ENCODE results near the gene SP1. TPM values are rescaled to one million over a fixed set of nuclear protein-coding genes. Genes with fewer than 3 reads are reported as not detected.
A peak's percentile ranks its signal among the peaks of the same experiment; 100 is the strongest.

The SP1 gene
- total RNA-seq, 1 experiment from 2014 or later: 83.3 TPM

GRCh38 chr12:53345486-53346188 is 34.3 kb upstream of the SP1 start:
- POLR2A ChIA-PET: interaction anchor here (0.6 to 1.3 kb wide), 3 partner anchors 24 to 34 kb away, joined by 4 to 9 read pairs (median 6); partner anchors contain the start of genes AAAS and SP1
- Histone ChIP-seq H3K4me3 (ENCODE audit: low read depth, low read length) (peak overlapping the region; percentile 69), H3K4me1 (no peaks in the 10 kb centered on the region), H3K27me3 (replicated peaks; ENCODE audit: control insufficient read depth, insufficient read depth, low read length) (no peaks in the 10 kb centered on the region), H3K36me3 (ENCODE audit: control insufficient read depth, insufficient read depth, low read length) (no peaks in the 10 kb centered on the region), H3K9me3 (no peaks in the 10 kb centered on the region)
- H3K27ac Mint-ChIP-seq (ENCODE audit: unreplicated experiment): peak overlapping the region; percentile 77
- H3K4me1 Mint-ChIP-seq (ENCODE audit: low read depth, unreplicated experiment): peaks cover 6% of the 10 kb centered on the region
- intact Hi-C loops (cut with micrococcal nuclease; ENCODE audit: unreplicated experiment): loop anchor here (1.0 kb wide), 1 partner anchor 21 kb away; no protein-coding TSS in a partner anchor
- H3K27me3 Mint-ChIP-seq (ENCODE audit: insufficient read depth, unreplicated experiment): no peaks in the 10 kb centered on the region
- BruUV-seq (replicated peaks): no TSS peak
- peak overlapping the region; percentile 97 for H3K4me3 Mint-ChIP-seq (ENCODE audit: unreplicated experiment)
- H3K36me3 Mint-ChIP-seq (ENCODE audit: insufficient read depth, unreplicated experiment): no peaks in the 10 kb centered on the region
- no peak for TF ChIP-seq CTCF (IDR thresholded peaks at IDR 0.05; ENCODE audit: insufficient read depth in 1 of 2, low read depth in 1 of 2, low read length in 1 of 2, severe bottlenecking in 1 of 2, unreplicated experiment in 1 of 2)
- CTCF ChIA-PET: interaction anchor here (0.6 to 2.9 kb wide), 21 partner anchors 10 to 883 kb away, joined by 3 to 63 read pairs (median 5); partner anchors contain the start of genes AAAS, SP1 and SP7
- no peaks in the 10 kb centered on the region for H3K9me3 Mint-ChIP-seq (ENCODE audit: unreplicated experiment)
- DNase-seq: no peak

GRCh38 chr12:53346491-53346890 is 33.5 kb upstream of the SP1 start:
- Mint-ChIP-seq H3K27me3 (ENCODE audit: insufficient read depth, unreplicated experiment) (no peaks in the 10 kb centered on the region), H3K4me3 (ENCODE audit: unreplicated experiment) (no peak overlapping the region), H3K4me1 (ENCODE audit: low read depth, unreplicated experiment) (peaks cover 6% of the 10 kb centered on the region), H3K36me3 (ENCODE audit: insufficient read depth, unreplicated experiment) (no peaks in the 10 kb centered on the region), H3K9me3 (ENCODE audit: unreplicated experiment) (no peaks in the 10 kb centered on the region), H3K27ac (ENCODE audit: unreplicated experiment) (no peak overlapping the region)
- DNase-seq: no peak
- H3K9me3 ChIP-seq: no peaks in the 10 kb centered on the region
- no peaks in the 10 kb centered on the region for H3K36me3 ChIP-seq (ENCODE audit: control insufficient read depth, insufficient read depth, low read length)
- ChIA-PET POLR2A (no interaction called here), CTCF (interaction anchor here (1.1 to 2.9 kb wide), 2 partner anchors 19 to 33 kb away, joined by 3 to 30 read pairs; no protein-coding TSS in a partner anchor)
- no TSS peak for BruUV-seq (replicated peaks)
- intact Hi-C loops (cut with micrococcal nuclease; ENCODE audit: unreplicated experiment): no loop called here
- no peaks in the 10 kb centered on the region for H3K4me1 ChIP-seq
- H3K27me3 ChIP-seq (replicated peaks; ENCODE audit: control insufficient read depth, insufficient read depth, low read length): no peaks in the 10 kb centered on the region
- no peak overlapping the region for H3K4me3 ChIP-seq (ENCODE audit: low read depth, low read length)
- TF ChIP-seq CTCF (IDR thresholded peaks at IDR 0.05; ENCODE audit: insufficient read depth in 1 of 2, low read depth in 1 of 2, low read length in 1 of 2, severe bottlenecking in 1 of 2, unreplicated experiment in 1 of 2): no peak

- ChIA-PET POLR2A (no interaction called here), CTCF (no interaction called here)
- Mint-ChIP-seq H3K27ac (ENCODE audit: unreplicated experiment) (no peak overlapping the region), H3K4me1 (ENCODE audit: low read depth, unreplicated experiment) (peaks cover 14% of the 10 kb centered on the region), H3K9me3 (ENCODE audit: unreplicated experiment) (no peaks in the 10 kb centered on the region), H3K27me3 (ENCODE audit: insufficient read depth, unreplicated experiment) (no peaks in the 10 kb centered on the region), H3K36me3 (ENCODE audit: insufficient read depth, unreplicated experiment) (peaks cover 1% of the 10 kb centered on the region), H3K4me3 (ENCODE audit: unreplicated experiment) (no peak overlapping the region)
- intact Hi-C loops (cut with micrococcal nuclease; ENCODE audit: unreplicated experiment): no loop called here
- Histone ChIP-seq H3K36me3 (ENCODE audit: control insufficient read depth, insufficient read depth, low read length) (no peaks in the 10 kb centered on the region), H3K9me3 (no peaks in the 10 kb centered on the region), H3K27me3 (replicated peaks; ENCODE audit: control insufficient read depth, insufficient read depth, low read length) (no peaks in the 10 kb centered on the region), H3K4me1 (peaks cover 2% of the 10 kb centered on the region), H3K4me3 (ENCODE audit: low read depth, low read length) (no peak overlapping the region)
- BruUV-seq (replicated peaks): no TSS peak
- no peak for TF ChIP-seq CTCF (IDR thresholded peaks at IDR 0.05; ENCODE audit: insufficient read depth in 1 of 2, low read depth in 1 of 2, low read length in 1 of 2, severe bottlenecking in 1 of 2, unreplicated experiment in 1 of 2)
- no peak for DNase-seq
Measured at GRCh38 chr12:53347905-53348304, 32.1 kb upstream of the SP1 start.
